HG03066 (cell line): Measurements from ENCODE around the gene SSH3.

Source experiments
- ATAC-seq: cut with Tn5 transposase; IDR thresholded peaks from one replicate; pipeline ENCODE4 v1.9.1; 2021; ENCODE audit warnings: low read depth; ENCODE audit not compliant: unreplicated experiment

SSH3 gene

DNA sequence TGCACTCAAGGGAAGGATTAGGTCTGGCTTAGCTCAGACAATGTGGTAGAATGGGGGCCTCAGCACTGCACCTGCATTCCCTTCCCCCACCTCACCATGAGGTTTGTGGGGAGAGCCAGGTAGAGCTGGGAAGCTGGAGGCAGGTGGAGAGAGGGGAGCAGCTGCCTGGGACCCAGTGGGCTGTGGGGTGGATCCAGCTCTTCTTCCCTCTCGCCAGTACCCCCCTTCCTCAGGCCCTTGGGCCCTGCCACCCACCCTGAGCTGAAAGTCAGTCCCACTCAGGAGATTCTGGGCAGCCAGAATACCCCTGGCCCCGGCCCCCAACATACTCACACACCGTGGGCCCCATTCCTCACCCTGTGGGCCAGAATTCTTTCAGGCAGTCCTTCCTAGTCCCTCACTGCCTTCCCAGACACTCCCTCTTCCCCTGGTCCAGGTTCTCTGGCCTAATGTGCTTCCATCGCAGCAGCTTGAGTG lies 53.1 kb downstream of the SSH3 start:
- no peak for ATAC-seq

DNA sequence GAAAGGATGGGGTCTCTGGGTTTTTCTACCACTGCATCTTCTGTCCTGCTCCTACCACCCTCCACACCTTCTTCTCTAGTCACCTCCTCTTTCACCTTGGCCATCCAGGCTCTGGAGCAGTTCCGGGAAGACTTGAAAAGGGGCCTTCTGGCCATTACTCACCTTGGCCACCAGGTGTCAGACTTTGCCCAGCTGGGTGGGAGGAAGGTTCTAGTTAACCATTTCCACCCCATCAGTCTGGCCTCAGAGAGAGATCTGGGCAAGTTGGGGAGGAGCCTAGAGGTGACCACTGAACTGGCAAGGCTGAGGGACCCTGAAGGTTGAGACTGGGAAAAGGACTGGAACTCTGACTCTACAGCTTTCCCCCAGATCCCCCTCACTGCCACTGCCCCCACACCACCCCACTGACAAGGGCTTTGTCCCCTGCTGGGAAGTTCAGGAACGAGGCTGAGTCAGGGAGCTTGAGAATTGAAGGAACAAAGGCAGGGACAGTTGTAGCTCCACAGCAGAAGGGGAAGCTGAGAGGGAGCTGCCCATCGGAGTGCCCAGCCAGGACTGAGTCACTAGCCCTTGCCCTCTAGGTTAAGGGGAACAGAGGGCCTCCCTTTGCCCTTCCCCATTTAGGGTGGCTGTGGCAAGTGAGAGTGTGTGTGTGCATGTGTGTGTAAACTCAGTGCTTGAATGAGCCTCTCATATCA lies 53.7 kb downstream of the SSH3 start:
- ATAC-seq = no peak

DNA sequence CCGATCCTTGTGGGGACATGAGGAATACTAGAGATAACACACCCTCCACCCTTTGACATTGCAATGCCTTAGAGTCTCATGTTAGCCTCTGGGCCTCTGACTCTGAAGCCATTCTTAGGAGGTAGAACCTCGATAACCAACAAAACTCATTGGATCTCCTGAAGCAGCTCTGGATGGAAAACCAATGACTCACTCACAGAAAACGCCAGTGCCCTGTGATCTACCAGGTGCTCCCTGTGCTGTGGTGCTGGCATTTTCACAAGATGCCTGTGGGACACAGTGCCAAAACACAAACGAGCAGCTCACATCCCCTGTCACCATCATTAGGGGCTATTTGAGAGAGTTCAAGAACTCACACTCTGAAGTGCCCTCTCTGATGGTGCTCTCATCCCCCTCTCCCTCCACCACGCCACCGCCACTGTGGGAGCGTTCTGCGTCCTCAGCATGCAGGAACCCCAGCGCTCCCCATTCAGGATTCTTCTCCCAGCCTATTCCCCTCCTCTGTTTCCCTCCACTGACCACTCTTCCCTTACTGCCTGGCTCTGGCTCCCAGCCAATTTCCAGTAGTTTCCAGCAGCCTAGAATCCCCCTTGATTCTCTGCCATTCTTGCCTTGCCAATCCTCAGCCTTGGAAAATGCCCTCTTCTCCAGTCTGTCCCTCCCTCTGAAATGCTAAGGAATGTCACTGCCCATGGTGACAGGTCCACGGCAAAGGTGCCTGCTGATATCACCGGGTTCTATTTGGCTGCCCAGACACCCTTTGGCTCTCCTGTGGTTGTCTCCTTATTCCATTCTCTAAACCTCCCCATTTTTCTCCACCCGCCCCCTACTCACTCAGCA lies 54.7 kb downstream of the SSH3 start:
- ATAC-seq = no peak
